Keratinocyte (primary cell): Measurements from ENCODE around the gene RCCD1.

Experiments used
- CTCF ChIP-seq, 3 experiments: IDR thresholded peaks in 1 of 3; conservative IDR thresholded peaks in 1 of 3; optimal IDR thresholded peaks in 1 of 3; 2 replicates in 2 of 3; 3 replicates in 1 of 3; pipeline versions ENCODE3 to v1.5.1; 2011; ENCODE audit warnings: low read length in 3 of 3, mild to moderate bottlenecking in 3 of 3, moderate library complexity in 2 of 3, control low read depth in 1 of 3, inconsistent platforms in 1 of 3; ENCODE audit not compliant: insufficient read depth in 2 of 3; ENCODE audit errors: extremely low read depth in 1 of 3
- EZH2 ChIP-seq: IDR thresholded peaks from one replicate; pipeline ENCODE4 v1.6.1; 2012; ENCODE audit warnings: inconsistent platforms, mild to moderate bottlenecking, low read length, moderate library complexity

- TF ChIP-seq CTCF (optimal IDR thresholded peaks at IDR 0.05 in 1 of 3, IDR thresholded peaks at IDR 0.05 in 1 of 3, conservative IDR thresholded peaks at IDR 0.05 in 1 of 3; ENCODE audit: extremely low read depth in 1 of 3, insufficient read depth in 2 of 3, low read length in 3 of 3) (no peak), EZH2 (no peak)
Observed at GRCh38 chr15:90936823-90937222, 17.9 kb upstream of the RCCD1 start.
